Measurements from ENCODE around the gene ATAD3A.
"Not testable (repeated sequence)": the region's sequence is repeated elsewhere in the genome, so short reads cannot be mapped to it uniquely, and the experiment has no call there.

ATAD3A gene

GRCh38 chr1:1494311-1494710 lies 17.7 kb upstream of the ATAD3A start:
- H3K56ac ChIP-seq (ENCODE audit: low read length); H4K5ac ChIP-seq (ENCODE audit: low read length); DNase-seq; H3K27ac ChIP-seq (ENCODE audit: low read depth, low read length); H4K8ac ChIP-seq (ENCODE audit: low read depth, low read length); H3K79me1 ChIP-seq (ENCODE audit: low read length); H3K23ac ChIP-seq (ENCODE audit: low read length); H3K4me2 ChIP-seq (ENCODE audit: low read length); H3K27me3 ChIP-seq (ENCODE audit: insufficient read depth, low read length, poor library complexity); H3K4me3 ChIP-seq (ENCODE audit: low read length); H2AK5ac ChIP-seq (ENCODE audit: low read length); H3K36me3 ChIP-seq (ENCODE audit: control insufficient read depth, insufficient read depth, low read length); H3K79me2 ChIP-seq (ENCODE audit: control insufficient read depth, insufficient read depth, low read length); H3K18ac ChIP-seq (ENCODE audit: low read length); H3K4me1 ChIP-seq (ENCODE audit: control insufficient read depth, low read depth, low read length); H3K4ac ChIP-seq (ENCODE audit: low read depth, low read length); H2BK15ac ChIP-seq (replicated peaks; ENCODE audit: low read depth); H3K9ac ChIP-seq (ENCODE audit: low read length); H2BK5ac ChIP-seq (ENCODE audit: low read length); H2BK120ac ChIP-seq (ENCODE audit: low read depth, low read length): not testable (repeated sequence)
- no CpG with 5 or more reads among the region's 22 CpGs for WGBS (ENCODE audit: extremely low coverage, insufficient coverage, low lambda C conversion rate)

GRCh38 chr1:1495461-1495975 lies 16.4 kb upstream of the ATAD3A start:
- no CpG with 5 or more reads among the region's 18 CpGs for WGBS (ENCODE audit: extremely low coverage, insufficient coverage, low lambda C conversion rate)
- not testable (repeated sequence) for H3K9ac ChIP-seq (ENCODE audit: low read length)

GRCh38 chr1:1504777-1505365 lies 7.1 kb upstream of the ATAD3A start:
- H3K4me3 ChIP-seq (ENCODE audit: low read length); H2BK15ac ChIP-seq (replicated peaks; ENCODE audit: low read depth); H3K79me1 ChIP-seq (ENCODE audit: low read length); H4K8ac ChIP-seq (ENCODE audit: low read depth, low read length); H3K23ac ChIP-seq (ENCODE audit: low read length); H3K27me3 ChIP-seq (ENCODE audit: insufficient read depth, low read length, poor library complexity); H3K79me2 ChIP-seq (ENCODE audit: control insufficient read depth, insufficient read depth, low read length); H3K4me1 ChIP-seq (ENCODE audit: control insufficient read depth, low read depth, low read length); H3K9ac ChIP-seq (ENCODE audit: low read length); H2BK120ac ChIP-seq (ENCODE audit: low read depth, low read length); H4K5ac ChIP-seq (ENCODE audit: low read length); H3K27ac ChIP-seq (ENCODE audit: low read depth, low read length); H3K4me2 ChIP-seq (ENCODE audit: low read length); H3K56ac ChIP-seq (ENCODE audit: low read length); H2AK5ac ChIP-seq (ENCODE audit: low read length); H3K18ac ChIP-seq (ENCODE audit: low read length); H3K4ac ChIP-seq (ENCODE audit: low read depth, low read length); H3K36me3 ChIP-seq (ENCODE audit: control insufficient read depth, insufficient read depth, low read length); H2BK5ac ChIP-seq (ENCODE audit: low read length): not testable (repeated sequence)
- DNase-seq = peak; percentile 53
- WGBS (ENCODE audit: extremely low coverage, insufficient coverage, low lambda C conversion rate) = no CpG with 5 or more reads among the region's 16 CpGs

More at GRCh38 chr1:1495461-1495975, 16.4 kb upstream of the ATAD3A start:
- not testable (repeated sequence) for H3K79me2 ChIP-seq (ENCODE audit: control insufficient read depth, insufficient read depth, low read length); H4K5ac ChIP-seq (ENCODE audit: low read length); H3K79me1 ChIP-seq (ENCODE audit: low read length); H3K56ac ChIP-seq (ENCODE audit: low read length); H3K18ac ChIP-seq (ENCODE audit: low read length); H3K4me2 ChIP-seq (ENCODE audit: low read length); H3K4me3 ChIP-seq (ENCODE audit: low read length); H3K36me3 ChIP-seq (ENCODE audit: control insufficient read depth, insufficient read depth, low read length); H3K23ac ChIP-seq (ENCODE audit: low read length); H3K4me1 ChIP-seq (ENCODE audit: control insufficient read depth, low read depth, low read length); H2AK5ac ChIP-seq (ENCODE audit: low read length); H2BK120ac ChIP-seq (ENCODE audit: low read depth, low read length); H2BK5ac ChIP-seq (ENCODE audit: low read length); H2BK15ac ChIP-seq (replicated peaks; ENCODE audit: low read depth); DNase-seq; H3K27ac ChIP-seq (ENCODE audit: low read depth, low read length); H4K8ac ChIP-seq (ENCODE audit: low read depth, low read length); H3K4ac ChIP-seq (ENCODE audit: low read depth, low read length); H3K27me3 ChIP-seq (ENCODE audit: insufficient read depth, low read length, poor library complexity)

GRCh38 chr1:1505366-1505798 lies 6.6 kb upstream of the ATAD3A start:
- not testable (repeated sequence) for H3K36me3 ChIP-seq (ENCODE audit: control insufficient read depth, insufficient read depth, low read length); H3K23ac ChIP-seq (ENCODE audit: low read length); H3K79me2 ChIP-seq (ENCODE audit: control insufficient read depth, insufficient read depth, low read length); H3K79me1 ChIP-seq (ENCODE audit: low read length); H3K56ac ChIP-seq (ENCODE audit: low read length); H2BK15ac ChIP-seq (replicated peaks; ENCODE audit: low read depth); H3K27ac ChIP-seq (ENCODE audit: low read depth, low read length); H3K18ac ChIP-seq (ENCODE audit: low read length); H2AK5ac ChIP-seq (ENCODE audit: low read length); H3K9ac ChIP-seq (ENCODE audit: low read length); H2BK5ac ChIP-seq (ENCODE audit: low read length); H3K4me2 ChIP-seq (ENCODE audit: low read length); H3K4ac ChIP-seq (ENCODE audit: low read depth, low read length); H3K4me3 ChIP-seq (ENCODE audit: low read length); H4K8ac ChIP-seq (ENCODE audit: low read depth, low read length); H2BK120ac ChIP-seq (ENCODE audit: low read depth, low read length); H3K4me1 ChIP-seq (ENCODE audit: control insufficient read depth, low read depth, low read length); H3K27me3 ChIP-seq (ENCODE audit: insufficient read depth, low read length, poor library complexity); H4K5ac ChIP-seq (ENCODE audit: low read length)
- no CpG with 5 or more reads among the region's 22 CpGs for WGBS (ENCODE audit: extremely low coverage, insufficient coverage, low lambda C conversion rate)
- peak; percentile 21 for DNase-seq

- H2BK120ac ChIP-seq (ENCODE audit: low read depth, low read length); H3K27ac ChIP-seq (ENCODE audit: low read depth, low read length); H2AK5ac ChIP-seq (ENCODE audit: low read length); H3K36me3 ChIP-seq (ENCODE audit: control insufficient read depth, insufficient read depth, low read length); H4K8ac ChIP-seq (ENCODE audit: low read depth, low read length); H3K18ac ChIP-seq (ENCODE audit: low read length); H3K79me2 ChIP-seq (ENCODE audit: control insufficient read depth, insufficient read depth, low read length); H3K56ac ChIP-seq (ENCODE audit: low read length); H3K23ac ChIP-seq (ENCODE audit: low read length); H3K4me3 ChIP-seq (ENCODE audit: low read length); H3K4me1 ChIP-seq (ENCODE audit: control insufficient read depth, low read depth, low read length); H2BK5ac ChIP-seq (ENCODE audit: low read length); H3K4ac ChIP-seq (ENCODE audit: low read depth, low read length); H3K9ac ChIP-seq (ENCODE audit: low read length); H3K4me2 ChIP-seq (ENCODE audit: low read length); H2BK15ac ChIP-seq (replicated peaks; ENCODE audit: low read depth); H3K27me3 ChIP-seq (ENCODE audit: insufficient read depth, low read length, poor library complexity); H4K5ac ChIP-seq (ENCODE audit: low read length); DNase-seq; H3K79me1 ChIP-seq (ENCODE audit: low read length): not testable (repeated sequence)
- WGBS (ENCODE audit: extremely low coverage, insufficient coverage, low lambda C conversion rate) = no CpG with 5 or more reads among the region's 5 CpGs
Measured at GRCh38 chr1:1505801-1506200, 6.2 kb upstream of the ATAD3A start.

GRCh38 chr1:1507305-1507704 lies 4.7 kb upstream of the ATAD3A start:
- Histone ChIP-seq H3K4me1 (ENCODE audit: control insufficient read depth, low read depth, low read length) (no peaks in the 10 kb centered on the region), H3K4ac (ENCODE audit: low read depth, low read length) (no peak overlapping the region), H3K27me3 (ENCODE audit: insufficient read depth, low read length, poor library complexity) (no peaks in the 10 kb centered on the region), H3K9ac (ENCODE audit: low read length) (no peak overlapping the region), H2BK5ac (ENCODE audit: low read length) (no peak overlapping the region), H2BK120ac (ENCODE audit: low read depth, low read length) (no peak overlapping the region), H3K23ac (ENCODE audit: low read length) (no peak overlapping the region), H3K4me3 (ENCODE audit: low read length) (no peak overlapping the region), H3K27ac (ENCODE audit: low read depth, low read length) (no peak overlapping the region), H4K5ac (ENCODE audit: low read length) (no peak overlapping the region), H3K18ac (ENCODE audit: low read length) (no peak overlapping the region), H3K4me2 (ENCODE audit: low read length) (no peak overlapping the region), H3K79me2 (ENCODE audit: control insufficient read depth, insufficient read depth, low read length) (no peaks in the 10 kb centered on the region), H3K79me1 (ENCODE audit: low read length) (no peaks in the 10 kb centered on the region), H3K36me3 (ENCODE audit: control insufficient read depth, insufficient read depth, low read length) (no peaks in the 10 kb centered on the region), H3K56ac (ENCODE audit: low read length) (no peak overlapping the region), H4K8ac (ENCODE audit: low read depth, low read length) (no peak overlapping the region), H2AK5ac (ENCODE audit: low read length) (no peak overlapping the region), H2BK15ac (replicated peaks; ENCODE audit: low read depth) (no peak overlapping the region)
- no peak for DNase-seq
- no CpG with 5 or more reads among the region's 4 CpGs for WGBS (ENCODE audit: extremely low coverage, insufficient coverage, low lambda C conversion rate)

Data from mesendoderm (in vitro differentiated cells).